GM23338 (cell line): ENCODE measurements around the gene UPP1. TPM values are rescaled to one million over a fixed set of nuclear protein-coding genes. Genes with fewer than 3 reads are reported as not detected.

Source experiments
- ATAC-seq: fragments of 200-7000 bp; cut with Tn5 transposase; 3 replicates; pipeline ENCODE4 v1.9.1; 2020
- DNase-seq: peaks from one replicate; pipeline ENCODE4 v3.0.0-alpha.2; 2015; ENCODE audit warnings: low spot score
- H2AFZ ChIP-seq: fragments of 200-600 bp; sonication (generic); 2 replicates; pipeline ENCODE4 v1.8.0; 2016; ENCODE audit warnings: antibody characterized with exemption, mild to moderate bottlenecking, moderate library complexity
- H3F3A ChIP-seq: fragments of 200-600 bp; sonication (generic); replicated peaks from 2 replicates; pipeline ENCODE4 v1.8.0; 2017; ENCODE audit warnings: antibody characterized with exemption, mixed run types, low read depth
- H3K27ac ChIP-seq: fragments of 200-600 bp; sonication (generic); 2 replicates; pipeline ENCODE4 v1.6.1; 2016; ENCODE audit warnings: low read depth
- H3K27me3 ChIP-seq: fragments of 200-600 bp; sonication (generic); 2 replicates; pipeline ENCODE4 v1.8.0; 2016; ENCODE audit warnings: mild to moderate bottlenecking, mixed run types, moderate library complexity; ENCODE audit not compliant: insufficient read depth
- H3K36me3 ChIP-seq: fragments of 200-600 bp; sonication (generic); 2 replicates; pipeline ENCODE4 v1.8.0; 2016; ENCODE audit warnings: mild to moderate bottlenecking; ENCODE audit not compliant: insufficient read depth
- H3K4me1 ChIP-seq: fragments of 200-600 bp; sonication (generic); 2 replicates; pipeline ENCODE4 v1.8.0; 2016; ENCODE audit warnings: mild to moderate bottlenecking, moderate library complexity; ENCODE audit not compliant: insufficient read depth
- H3K4me2 ChIP-seq: fragments of 200-600 bp; sonication (generic); 2 replicates; pipeline ENCODE4 v1.7.1; 2017; ENCODE audit warnings: mixed run types
- H3K4me3 ChIP-seq: fragments of 200-600 bp; sonication (generic); 2 replicates; pipeline ENCODE4 v1.6.1; 2016; ENCODE audit warnings: mixed run types
- H3K79me2 ChIP-seq: fragments of 200-600 bp; sonication (generic); replicated peaks from 2 replicates; pipeline ENCODE4 v1.8.0; 2017; ENCODE audit warnings: mild to moderate bottlenecking; ENCODE audit not compliant: insufficient read depth
- H3K9me2 ChIP-seq: fragments of 200-600 bp; sonication (generic); 2 replicates; pipeline ENCODE4 v1.8.0; 2017; ENCODE audit not compliant: insufficient read depth
- H4K20me1 ChIP-seq: fragments of 200-600 bp; sonication (generic); replicated peaks from 2 replicates; pipeline ENCODE4 v1.8.0; 2017; ENCODE audit warnings: mild to moderate bottlenecking; ENCODE audit not compliant: insufficient read depth
- H3K27ac Mint-ChIP-seq: 2 replicates; pipeline ENCODE4 v1.8.0; 2020; ENCODE audit warnings: inconsistent platforms, mild to moderate bottlenecking, moderate library complexity, mixed read lengths
- H3K27me3 Mint-ChIP-seq: 3 replicates; pipeline ENCODE4 v1.8.0; 2022; ENCODE audit warnings: low read depth, mild to moderate bottlenecking, moderate library complexity, mixed read lengths, inconsistent platforms; ENCODE audit not compliant: insufficient read depth, poor library complexity
- H3K36me3 Mint-ChIP-seq: 3 replicates; pipeline ENCODE4 v1.8.0; 2021; ENCODE audit warnings: low read depth, mild to moderate bottlenecking, inconsistent platforms, moderate library complexity, mixed read lengths
- H3K4me1 Mint-ChIP-seq: 3 replicates; pipeline ENCODE4 v1.8.0; 2020; ENCODE audit warnings: mild to moderate bottlenecking, inconsistent platforms, mixed read lengths
- H3K4me3 Mint-ChIP-seq: 3 replicates; pipeline ENCODE4 v1.8.0; 2021; ENCODE audit warnings: moderate library complexity, mild to moderate bottlenecking, inconsistent platforms, mixed read lengths
- H3K9me3 Mint-ChIP-seq: 3 replicates; pipeline ENCODE4 v1.8.0; 2020; ENCODE audit warnings: moderate library complexity, mild to moderate bottlenecking, inconsistent platforms, mixed read lengths
- CREB1 ChIP-seq: fragments of 250-450 bp; sonication (Bioruptor Pico); IDR thresholded peaks from 2 replicates; pipeline ENCODE4 v1.5.0; 2020; ENCODE audit warnings: low read depth, mild to moderate bottlenecking, moderate library complexity
- CTCF ChIP-seq, 2 experiments: fragments of 200-600 bp in 1 of 2; sonication (generic) in 1 of 2; conservative IDR thresholded peaks; 2 replicates each; pipeline versions ENCODE4 v1.5.1 to v1.6.1; 2016 to 2017; ENCODE audit warnings: antibody characterized with exemption in 2 of 2, low read depth in 2 of 2, mild to moderate bottlenecking in 2 of 2, moderate library complexity in 1 of 2
- EZH2 ChIP-seq: fragments of 200-600 bp; sonication (generic); IDR thresholded peaks from one replicate; pipeline ENCODE4 v1.8.0; 2017; ENCODE audit warnings: antibody characterized with exemption, mild to moderate bottlenecking, low read depth; ENCODE audit not compliant: unreplicated experiment
- EZH2phosphoT487 ChIP-seq: fragments of 200-600 bp; sonication (generic); IDR thresholded peaks from one replicate; pipeline ENCODE4 v1.8.1; 2018; ENCODE audit warnings: antibody characterized with exemption; ENCODE audit not compliant: unreplicated experiment
- NANOG ChIP-seq: IDR thresholded peaks from 2 replicates; pipeline ENCODE4 v1.6.1; 2016; ENCODE audit warnings: antibody characterized with exemption, borderline replicate concordance
- POLR2AphosphoS5 ChIP-seq: IDR thresholded peaks from 2 replicates; pipeline ENCODE4 v1.6.1; 2016; ENCODE audit warnings: antibody characterized with exemption, low read depth
- REST ChIP-seq: IDR thresholded peaks from one replicate; pipeline ENCODE4 v1.6.1; 2018; ENCODE audit warnings: antibody characterized with exemption; ENCODE audit not compliant: unreplicated experiment
- STAT1 ChIP-seq: IDR thresholded peaks from one replicate; pipeline ENCODE4 v1.6.1; 2016; ENCODE audit warnings: antibody characterized with exemption; ENCODE audit not compliant: unreplicated experiment
- ZNF114 ChIP-seq: fragments of 250-450 bp; sonication (Bioruptor Pico); IDR thresholded peaks from 2 replicates; pipeline ENCODE4 v1.5.0; 2020; ENCODE audit warnings: mild to moderate bottlenecking, moderate library complexity
- polyA plus RNA-seq: library from polyadenylated mRNA; unstranded; fragments of >200 nt; fragmentation: Nextera tagmentation; extraction: Ambion mirVana; gene quantifications from 2 replicates; pipeline ENCODE4 v1.2.1, GENCODE V29; 2016
- total RNA-seq: library from RNA; depleted of rRNA; stranded (reverse); fragments of >200 nt; shearing (Covaris generic); gene quantifications from 2 replicates; pipeline ENCODE4 v1.2.3, GENCODE V29; 2014
- TF ChIP-seq, protein P1 (sequence below): fragments of 250-450 bp; sonication (Bioruptor Pico); IDR thresholded peaks from 2 replicates; pipeline ENCODE4 v1.5.0; 2020; ENCODE audit warnings: mild to moderate bottlenecking, moderate library complexity
- TF ChIP-seq, protein P2 (sequence below): IDR thresholded peaks from 2 replicates; pipeline ENCODE4 v1.6.1; 2016; ENCODE audit warnings: antibody characterized with exemption

Gene UPP1
- total and polyA plus RNA-seq, 2 experiments from 2014 or later: 22.7 to 43.5 TPM

DNA sequence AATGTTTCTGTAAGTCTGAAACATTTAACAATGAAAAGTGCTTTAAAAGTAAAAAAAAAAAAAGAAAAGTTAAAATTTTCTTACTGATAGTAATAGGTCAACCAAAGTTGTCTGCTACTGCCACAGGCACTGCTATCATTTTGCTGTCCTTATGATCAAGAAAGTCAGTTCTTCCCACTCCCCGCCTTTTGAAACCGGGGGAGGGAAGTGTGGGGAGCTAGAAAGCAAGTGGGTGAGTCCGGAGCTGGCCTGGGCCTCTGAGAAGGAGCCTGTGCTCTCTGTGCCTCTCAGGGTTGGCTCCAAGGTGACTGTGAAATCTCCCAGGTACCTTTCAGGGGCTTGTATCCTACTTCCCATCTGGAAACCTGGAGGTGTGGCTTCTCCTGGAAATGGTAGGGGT is 46.4 kb upstream of the UPP1 start:
- Histone ChIP-seq H3K36me3 (no peaks in the 10 kb centered on the region), H4K20me1 (no peaks in the 10 kb centered on the region), H3K4me1 (peaks cover 46% of the 10 kb centered on the region), H3K4me3 (no peak overlapping the region), H3K9me2 (peaks cover 7% of the 10 kb centered on the region), H3K27me3 (peaks cover 2% of the 10 kb centered on the region; the same call in 1 of the 2 replicates), H3K4me2 (no peak overlapping the region), H3K79me2 (no peaks in the 10 kb centered on the region), H3F3A (no peaks in the 10 kb centered on the region), H3K27ac (no peak overlapping the region), H2AFZ (peak overlapping the region; percentile 88; the same call in 1 of the 2 replicates)
- DNase-seq (peak; percentile 12), ATAC-seq (no peak)
- Mint-ChIP-seq H3K36me3 (no peaks in the 10 kb centered on the region), H3K27me3 (peaks cover 15% of the 10 kb centered on the region), H3K4me1 (peaks cover 52% of the 10 kb centered on the region), H3K27ac (no peak overlapping the region), H3K4me3 (no peak overlapping the region), H3K9me3 (no peaks in the 10 kb centered on the region)
- TF ChIP-seq STAT1 (no peak), EZH2phosphoT487 (no peak), EZH2 (no peak), NANOG (no peak), POLR2AphosphoS5 (no peak), REST (no peak), ZNF114 (CRISPR knock-in tag) (no peak), CREB1 (CRISPR knock-in tag) (no peak), CTCF (conservative IDR thresholded peaks at IDR 0.05; ENCODE audit: low read depth in 2 of 2) (no peak)
- TF ChIP-seq, protein P1, sequence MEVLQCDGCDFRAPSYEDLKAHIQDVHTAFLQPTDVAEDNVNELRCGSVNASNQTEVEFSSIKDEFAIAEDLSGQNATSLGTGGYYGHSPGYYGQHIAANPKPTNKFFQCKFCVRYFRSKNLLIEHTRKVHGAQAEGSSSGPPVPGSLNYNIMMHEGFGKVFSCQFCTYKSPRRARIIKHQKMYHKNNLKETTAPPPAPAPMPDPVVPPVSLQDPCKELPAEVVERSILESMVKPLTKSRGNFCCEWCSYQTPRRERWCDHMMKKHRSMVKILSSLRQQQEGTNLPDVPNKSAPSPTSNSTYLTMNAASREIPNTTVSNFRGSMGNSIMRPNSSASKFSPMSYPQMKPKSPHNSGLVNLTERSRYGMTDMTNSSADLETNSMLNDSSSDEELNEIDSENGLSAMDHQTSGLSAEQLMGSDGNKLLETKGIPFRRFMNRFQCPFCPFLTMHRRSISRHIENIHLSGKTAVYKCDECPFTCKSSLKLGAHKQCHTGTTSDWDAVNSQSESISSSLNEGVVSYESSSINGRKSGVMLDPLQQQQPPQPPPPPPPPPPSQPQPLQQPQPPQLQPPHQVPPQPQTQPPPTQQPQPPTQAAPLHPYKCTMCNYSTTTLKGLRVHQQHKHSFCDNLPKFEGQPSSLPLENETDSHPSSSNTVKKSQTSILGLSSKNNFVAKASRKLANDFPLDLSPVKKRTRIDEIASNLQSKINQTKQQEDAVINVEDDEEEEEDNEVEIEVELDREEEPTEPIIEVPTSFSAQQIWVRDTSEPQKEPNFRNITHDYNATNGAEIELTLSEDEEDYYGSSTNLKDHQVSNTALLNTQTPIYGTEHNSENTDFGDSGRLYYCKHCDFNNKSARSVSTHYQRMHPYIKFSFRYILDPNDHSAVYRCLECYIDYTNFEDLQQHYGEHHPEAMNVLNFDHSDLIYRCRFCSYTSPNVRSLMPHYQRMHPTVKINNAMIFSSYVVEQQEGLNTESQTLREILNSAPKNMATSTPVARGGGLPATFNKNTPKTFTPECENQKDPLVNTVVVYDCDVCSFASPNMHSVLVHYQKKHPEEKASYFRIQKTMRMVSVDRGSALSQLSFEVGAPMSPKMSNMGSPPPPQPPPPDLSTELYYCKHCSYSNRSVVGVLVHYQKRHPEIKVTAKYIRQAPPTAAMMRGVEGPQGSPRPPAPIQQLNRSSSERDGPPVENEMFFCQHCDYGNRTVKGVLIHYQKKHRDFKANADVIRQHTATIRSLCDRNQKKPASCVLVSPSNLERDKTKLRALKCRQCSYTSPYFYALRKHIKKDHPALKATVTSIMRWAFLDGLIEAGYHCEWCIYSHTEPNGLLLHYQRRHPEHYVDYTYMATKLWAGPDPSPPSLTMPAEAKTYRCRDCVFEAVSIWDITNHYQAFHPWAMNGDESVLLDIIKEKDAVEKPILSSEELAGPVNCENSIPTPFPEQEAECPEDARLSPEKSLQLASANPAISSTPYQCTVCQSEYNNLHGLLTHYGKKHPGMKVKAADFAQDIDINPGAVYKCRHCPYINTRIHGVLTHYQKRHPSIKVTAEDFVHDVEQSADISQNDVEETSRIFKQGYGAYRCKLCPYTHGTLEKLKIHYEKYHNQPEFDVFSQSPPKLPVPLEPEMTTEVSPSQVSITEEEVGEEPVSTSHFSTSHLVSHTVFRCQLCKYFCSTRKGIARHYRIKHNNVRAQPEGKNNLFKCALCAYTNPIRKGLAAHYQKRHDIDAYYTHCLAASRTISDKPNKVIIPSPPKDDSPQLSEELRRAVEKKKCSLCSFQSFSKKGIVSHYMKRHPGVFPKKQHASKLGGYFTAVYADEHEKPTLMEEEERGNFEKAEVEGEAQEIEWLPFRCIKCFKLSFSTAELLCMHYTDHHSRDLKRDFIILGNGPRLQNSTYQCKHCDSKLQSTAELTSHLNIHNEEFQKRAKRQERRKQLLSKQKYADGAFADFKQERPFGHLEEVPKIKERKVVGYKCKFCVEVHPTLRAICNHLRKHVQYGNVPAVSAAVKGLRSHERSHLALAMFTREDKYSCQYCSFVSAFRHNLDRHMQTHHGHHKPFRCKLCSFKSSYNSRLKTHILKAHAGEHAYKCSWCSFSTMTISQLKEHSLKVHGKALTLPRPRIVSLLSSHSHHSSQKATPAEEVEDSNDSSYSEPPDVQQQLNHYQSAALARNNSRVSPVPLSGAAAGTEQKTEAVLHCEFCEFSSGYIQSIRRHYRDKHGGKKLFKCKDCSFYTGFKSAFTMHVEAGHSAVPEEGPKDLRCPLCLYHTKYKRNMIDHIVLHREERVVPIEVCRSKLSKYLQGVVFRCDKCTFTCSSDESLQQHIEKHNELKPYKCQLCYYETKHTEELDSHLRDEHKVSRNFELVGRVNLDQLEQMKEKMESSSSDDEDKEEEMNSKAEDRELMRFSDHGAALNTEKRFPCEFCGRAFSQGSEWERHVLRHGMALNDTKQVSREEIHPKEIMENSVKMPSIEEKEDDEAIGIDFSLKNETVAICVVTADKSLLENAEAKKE (CRISPR knock-in tag): no peak
- TF ChIP-seq, protein P2, sequence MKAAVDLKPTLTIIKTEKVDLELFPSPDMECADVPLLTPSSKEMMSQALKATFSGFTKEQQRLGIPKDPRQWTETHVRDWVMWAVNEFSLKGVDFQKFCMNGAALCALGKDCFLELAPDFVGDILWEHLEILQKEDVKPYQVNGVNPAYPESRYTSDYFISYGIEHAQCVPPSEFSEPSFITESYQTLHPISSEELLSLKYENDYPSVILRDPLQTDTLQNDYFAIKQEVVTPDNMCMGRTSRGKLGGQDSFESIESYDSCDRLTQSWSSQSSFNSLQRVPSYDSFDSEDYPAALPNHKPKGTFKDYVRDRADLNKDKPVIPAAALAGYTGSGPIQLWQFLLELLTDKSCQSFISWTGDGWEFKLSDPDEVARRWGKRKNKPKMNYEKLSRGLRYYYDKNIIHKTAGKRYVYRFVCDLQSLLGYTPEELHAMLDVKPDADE: no peak
